NOMO-1 treated with dmso at 0.1 percent for 144 hours (cell line): Measurements from ENCODE around the gene PRLR.

Experiments
- DNase-seq: peaks from one replicate; lab custom pipeline; 2025; ENCODE audit not compliant: unreplicated experiment; lab: John Stamatoyannopoulos, UW

The PRLR gene

GRCh38 chr5:35009657-35010056 lies 220.6 kb downstream of the PRLR start:
- DNase-seq = no peak

DNA sequence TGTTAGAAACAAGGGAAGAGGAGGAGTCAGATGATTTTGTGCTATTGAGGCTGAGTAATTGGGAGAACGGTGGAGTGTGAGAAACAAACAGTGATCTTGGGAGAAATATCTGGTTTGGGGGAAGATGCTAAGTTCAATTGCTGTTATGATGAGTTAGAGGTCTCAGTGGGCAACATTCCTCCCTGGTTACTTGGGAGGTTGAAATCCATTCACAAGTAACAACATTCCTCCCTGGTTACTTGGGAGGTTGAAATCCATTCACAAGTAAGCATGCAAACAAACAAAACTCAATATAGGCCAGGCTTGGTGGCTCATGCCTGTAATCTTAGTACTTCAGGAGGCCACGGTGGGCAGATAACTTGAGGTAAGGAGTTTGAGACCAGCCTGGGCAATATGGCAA lies 221.3 kb downstream of the PRLR start:
- no peak for DNase-seq

DNA sequence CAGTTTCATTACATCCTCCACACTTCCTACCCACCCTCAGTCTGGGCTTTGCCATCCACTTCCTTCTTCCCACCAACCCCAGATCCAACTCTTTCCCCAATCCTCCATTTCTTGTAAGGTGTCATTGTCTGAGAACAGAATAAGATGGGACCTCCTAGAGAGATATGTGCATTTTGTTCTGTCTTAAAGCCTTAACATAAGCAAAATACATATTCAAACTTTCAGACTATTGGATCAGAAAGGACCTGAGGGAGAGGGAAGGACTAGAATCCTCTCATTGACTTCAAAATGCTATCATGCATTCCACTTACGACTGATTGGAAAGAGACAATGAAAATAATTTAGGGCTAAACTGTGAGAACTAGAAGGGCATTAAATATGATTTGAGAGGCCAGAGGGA lies 225.5 kb downstream of the PRLR start:
- no peak for DNase-seq

GRCh38 chr5:35004200-35004599 lies 226.1 kb downstream of the PRLR start:
- DNase-seq = no peak

- DNase-seq = peak; percentile 64
These were observed 227.0 kb downstream of the PRLR start for GRCh38 chr5:35003018-35003957.

DNA sequence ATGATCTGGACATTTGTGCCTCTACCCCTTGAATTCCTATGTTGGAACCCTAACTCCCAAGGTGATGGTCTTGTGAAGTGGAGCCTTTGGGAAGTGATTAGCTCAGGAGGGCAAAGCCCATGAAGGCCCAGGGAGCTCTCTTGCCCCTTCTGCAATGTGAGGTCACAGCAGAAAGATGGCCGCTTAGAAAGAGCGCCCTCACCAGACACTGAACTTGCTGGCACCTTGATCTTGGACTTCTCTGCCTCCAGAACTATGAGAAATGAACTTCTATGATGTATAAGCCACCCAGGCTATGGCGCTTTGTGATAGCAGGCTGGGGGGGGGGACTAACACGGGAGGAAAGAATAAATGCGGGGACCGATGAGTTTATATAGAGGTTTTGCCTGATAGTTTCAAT lies 227.8 kb downstream of the PRLR start:
- no peak for DNase-seq

DNA sequence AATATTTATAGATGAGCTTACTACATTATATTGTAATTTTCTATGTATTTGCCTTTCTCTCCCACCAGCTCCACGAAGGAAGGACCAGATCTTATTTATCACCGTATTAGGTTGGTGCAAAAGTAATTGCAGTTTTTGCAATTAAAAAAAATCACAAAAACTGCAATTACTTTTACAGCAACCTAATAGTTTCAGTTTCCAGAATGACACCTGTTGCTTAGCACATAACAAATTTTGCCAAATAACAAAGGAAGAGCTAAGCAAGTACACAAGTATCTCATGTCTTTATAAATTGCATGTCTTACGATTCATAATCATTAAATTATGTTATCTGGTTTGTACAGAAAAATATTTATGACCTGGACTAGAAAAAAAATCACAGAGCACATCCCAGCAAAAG lies 228.4 kb downstream of the PRLR start:
- no peak for DNase-seq
